ENCODE results near the gene LBX2. TPM values are rescaled to one million over a fixed set of nuclear protein-coding genes. Genes with fewer than 3 reads are reported as not detected.

The LBX2 gene
- total and polyA plus RNA-seq, 9 of the 15 experiments (the other 6 are each of a cell fraction or from before 2014, with no cell fraction given): 0.39 to 6.2 (median 1.8) TPM; not detected in 1

DNA sequence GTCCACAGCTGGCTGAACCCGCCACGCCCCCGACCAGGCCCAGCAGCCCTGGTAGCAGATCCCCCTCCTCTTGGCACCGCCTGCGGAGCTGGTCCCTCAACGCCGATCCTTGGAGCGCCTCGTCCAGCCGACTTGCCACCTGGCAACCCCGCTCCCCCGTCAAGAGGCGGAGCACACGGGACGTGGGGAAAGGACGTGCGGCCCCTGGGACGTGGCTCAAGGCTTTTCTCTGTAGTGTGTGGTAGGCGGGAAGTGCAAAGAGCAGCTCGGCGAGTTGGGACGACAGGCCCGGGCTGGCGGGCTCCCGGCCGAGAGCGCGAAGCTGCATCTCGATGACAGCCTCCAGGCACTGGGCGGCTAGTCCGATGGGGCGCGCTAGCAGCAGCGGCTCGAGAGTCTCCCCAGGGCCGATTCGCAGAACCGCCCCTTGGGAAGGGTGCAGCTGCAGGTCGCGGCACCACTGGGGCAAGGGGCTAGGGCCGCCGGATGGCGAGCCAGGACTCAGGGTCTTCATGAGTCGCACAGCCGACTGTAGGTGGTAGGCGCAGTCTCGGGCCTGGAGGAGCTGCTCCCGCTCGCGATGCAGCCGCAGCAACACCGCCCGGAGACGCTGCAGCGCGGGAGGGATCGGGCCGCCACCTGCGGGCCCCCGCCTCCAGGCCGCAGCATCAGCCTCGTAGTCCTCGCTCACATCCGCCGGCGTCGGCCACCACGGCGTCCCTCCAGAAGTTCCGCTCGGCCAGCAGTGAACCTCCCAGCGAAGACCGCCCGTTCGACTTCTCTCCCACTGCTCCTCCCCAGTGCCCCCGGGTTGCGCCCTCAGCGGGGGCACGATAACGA, 17.2 kb downstream of the LBX2 start (continued):
- TF ChIP-seq, protein P1, sequence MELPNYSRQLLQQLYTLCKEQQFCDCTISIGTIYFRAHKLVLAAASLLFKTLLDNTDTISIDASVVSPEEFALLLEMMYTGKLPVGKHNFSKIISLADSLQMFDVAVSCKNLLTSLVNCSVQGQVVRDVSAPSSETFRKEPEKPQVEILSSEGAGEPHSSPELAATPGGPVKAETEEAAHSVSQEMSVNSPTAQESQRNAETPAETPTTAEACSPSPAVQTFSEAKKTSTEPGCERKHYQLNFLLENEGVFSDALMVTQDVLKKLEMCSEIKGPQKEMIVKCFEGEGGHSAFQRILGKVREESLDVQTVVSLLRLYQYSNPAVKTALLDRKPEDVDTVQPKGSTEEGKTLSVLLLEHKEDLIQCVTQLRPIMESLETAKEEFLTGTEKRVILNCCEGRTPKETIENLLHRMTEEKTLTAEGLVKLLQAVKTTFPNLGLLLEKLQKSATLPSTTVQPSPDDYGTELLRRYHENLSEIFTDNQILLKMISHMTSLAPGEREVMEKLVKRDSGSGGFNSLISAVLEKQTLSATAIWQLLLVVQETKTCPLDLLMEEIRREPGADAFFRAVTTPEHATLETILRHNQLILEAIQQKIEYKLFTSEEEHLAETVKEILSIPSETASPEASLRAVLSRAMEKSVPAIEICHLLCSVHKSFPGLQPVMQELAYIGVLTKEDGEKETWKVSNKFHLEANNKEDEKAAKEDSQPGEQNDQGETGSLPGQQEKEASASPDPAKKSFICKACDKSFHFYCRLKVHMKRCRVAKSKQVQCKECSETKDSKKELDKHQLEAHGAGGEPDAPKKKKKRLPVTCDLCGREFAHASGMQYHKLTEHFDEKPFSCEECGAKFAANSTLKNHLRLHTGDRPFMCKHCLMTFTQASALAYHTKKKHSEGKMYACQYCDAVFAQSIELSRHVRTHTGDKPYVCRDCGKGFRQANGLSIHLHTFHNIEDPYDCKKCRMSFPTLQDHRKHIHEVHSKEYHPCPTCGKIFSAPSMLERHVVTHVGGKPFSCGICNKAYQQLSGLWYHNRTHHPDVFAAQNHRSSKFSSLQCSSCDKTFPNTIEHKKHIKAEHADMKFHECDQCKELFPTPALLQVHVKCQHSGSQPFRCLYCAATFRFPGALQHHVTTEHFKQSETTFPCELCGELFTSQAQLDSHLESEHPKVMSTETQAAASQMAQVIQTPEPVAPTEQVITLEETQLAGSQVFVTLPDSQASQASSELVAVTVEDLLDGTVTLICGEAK (IDR thresholded peaks at IDR 0.05): no peak
- TF ChIP-seq, protein P1 (CRISPR knock-in tag; IDR thresholded peaks at IDR 0.05): no peak
- TF ChIP-seq, protein P2, sequence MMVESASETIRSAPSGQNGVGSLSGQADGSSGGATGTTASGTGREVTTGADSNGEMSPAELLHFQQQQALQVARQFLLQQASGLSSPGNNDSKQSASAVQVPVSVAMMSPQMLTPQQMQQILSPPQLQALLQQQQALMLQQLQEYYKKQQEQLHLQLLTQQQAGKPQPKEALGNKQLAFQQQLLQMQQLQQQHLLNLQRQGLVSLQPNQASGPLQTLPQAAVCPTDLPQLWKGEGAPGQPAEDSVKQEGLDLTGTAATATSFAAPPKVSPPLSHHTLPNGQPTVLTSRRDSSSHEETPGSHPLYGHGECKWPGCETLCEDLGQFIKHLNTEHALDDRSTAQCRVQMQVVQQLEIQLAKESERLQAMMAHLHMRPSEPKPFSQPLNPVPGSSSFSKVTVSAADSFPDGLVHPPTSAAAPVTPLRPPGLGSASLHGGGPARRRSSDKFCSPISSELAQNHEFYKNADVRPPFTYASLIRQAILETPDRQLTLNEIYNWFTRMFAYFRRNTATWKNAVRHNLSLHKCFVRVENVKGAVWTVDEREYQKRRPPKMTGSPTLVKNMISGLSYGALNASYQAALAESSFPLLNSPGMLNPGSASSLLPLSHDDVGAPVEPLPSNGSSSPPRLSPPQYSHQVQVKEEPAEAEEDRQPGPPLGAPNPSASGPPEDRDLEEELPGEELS (CRISPR knock-in tag; IDR thresholded peaks at IDR 0.05; ENCODE audit: borderline replicate concordance): no peak

Measured in K562 (cell line).